ENCODE data around the gene TKTL1. TPM values are rescaled to one million over a fixed set of nuclear protein-coding genes. Genes with fewer than 3 reads are reported as not detected.

TKTL1 gene
- polyA plus RNA-seq, 1 donor from 2014 or later: 0.14 TPM

GRCh38 chrX:154366666-154367055 lies 71.1 kb downstream of the TKTL1 start:
- no peak overlapping the region for H3K9ac ChIP-seq (ENCODE audit: low read length)
- H3K4me3 ChIP-seq (ENCODE audit: low read length): no peak overlapping the region
- H3K36me3 ChIP-seq (ENCODE audit: insufficient read depth, low read length): no peaks in the 10 kb centered on the region
- no peaks in the 10 kb centered on the region for H3K9me2 ChIP-seq (ENCODE audit: insufficient read depth, low read length)
- H2AFZ ChIP-seq (ENCODE audit: low read depth, low read length): no peak overlapping the region
- no peak for TF ChIP-seq POLR2AphosphoS5 (IDR thresholded peaks at IDR 0.05)
- TF ChIP-seq REST (IDR thresholded peaks at IDR 0.05; ENCODE audit: borderline replicate concordance): no peak
- TF ChIP-seq TAF1 (IDR thresholded peaks at IDR 0.05; ENCODE audit: low read depth): no peak
- TF ChIP-seq RAD21 (conservative IDR thresholded peaks at IDR 0.05): no peak
- TF ChIP-seq SMC3 (conservative IDR thresholded peaks at IDR 0.05; ENCODE audit: poor library complexity): no peak
- TF ChIP-seq MXI1 (conservative IDR thresholded peaks at IDR 0.05; ENCODE audit: poor library complexity, severe bottlenecking): no peak
- TF ChIP-seq EZH2 (IDR thresholded peaks at IDR 0.05; ENCODE audit: borderline replicate concordance, insufficient read depth, low read length, poor library complexity, severe bottlenecking): no peak
- TF ChIP-seq CTCF (IDR thresholded peaks at IDR 0.05; ENCODE audit: poor library complexity, severe bottlenecking): no peak
- no peak for TF ChIP-seq EP300 (conservative IDR thresholded peaks at IDR 0.05; ENCODE audit: poor library complexity, severe bottlenecking)
- no peak overlapping the region for H3K4me2 ChIP-seq (ENCODE audit: low read length)
- no peaks in the 10 kb centered on the region for H4K20me1 ChIP-seq (ENCODE audit: insufficient read depth)
- H3K79me2 ChIP-seq (replicated peaks; ENCODE audit: insufficient read depth, low read length): peaks cover 26% of the 10 kb centered on the region
- H3K27ac ChIP-seq (ENCODE audit: low read length): no peak overlapping the region
- H3F3A ChIP-seq (ENCODE audit: insufficient read depth, low read length, poor library complexity, severe bottlenecking): no peaks in the 10 kb centered on the region
- no peaks in the 10 kb centered on the region for H3K27me3 ChIP-seq (ENCODE audit: insufficient read depth, low read depth, low read length)
- H3K9me3 ChIP-seq (ENCODE audit: low read length): no peaks in the 10 kb centered on the region

DNA sequence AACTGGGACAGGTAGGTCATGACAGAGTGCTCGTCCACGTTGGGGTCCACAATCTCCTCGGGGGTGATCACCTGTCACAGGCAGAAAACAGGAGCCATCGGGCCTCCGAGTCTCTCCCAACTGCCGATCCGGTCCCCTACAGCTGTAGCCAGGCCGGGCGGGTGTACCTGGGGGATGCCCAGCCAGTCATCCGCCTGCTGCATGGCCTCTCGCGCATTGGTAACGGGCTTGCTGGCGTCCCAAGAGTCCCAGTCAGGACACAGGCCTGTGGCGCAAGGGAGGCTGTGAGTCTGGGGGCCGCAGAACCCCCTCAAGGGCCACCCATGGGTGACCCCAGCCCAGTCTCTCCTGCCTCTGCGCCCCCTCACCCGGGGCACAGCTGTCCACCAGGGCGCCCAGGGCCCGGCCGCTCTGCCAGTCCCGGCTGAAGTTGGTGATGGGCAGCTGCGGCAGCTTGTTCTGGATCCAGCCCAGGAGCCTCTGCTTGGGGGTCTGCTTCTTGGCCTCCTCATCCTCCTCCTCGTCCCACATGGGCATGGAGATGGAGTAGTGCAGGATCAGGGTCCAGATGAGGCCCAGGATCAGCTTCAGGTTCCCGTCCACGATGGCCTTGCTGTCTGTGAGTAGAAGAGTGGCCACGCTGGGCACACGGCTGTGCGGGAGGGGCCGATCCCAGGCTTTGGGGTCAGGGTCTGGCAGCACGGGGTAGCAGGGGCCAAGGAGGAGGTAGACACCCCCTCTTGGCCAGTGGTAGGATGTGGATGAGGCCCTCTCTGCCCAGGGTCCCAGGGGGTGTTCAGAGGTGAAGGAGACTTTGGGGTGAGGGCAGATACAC lies 72.1 kb downstream of the TKTL1 start:
- Histone ChIP-seq H3K79me2 (replicated peaks; ENCODE audit: insufficient read depth, low read length) (peaks cover 26% of the 10 kb centered on the region), H3K9me2 (ENCODE audit: insufficient read depth, low read length) (no peaks in the 10 kb centered on the region), H3K27ac (ENCODE audit: low read length) (no peak overlapping the region), H3K4me2 (ENCODE audit: low read length) (no peak overlapping the region), H3K27me3 (ENCODE audit: insufficient read depth, low read depth, low read length) (no peaks in the 10 kb centered on the region), H3F3A (ENCODE audit: insufficient read depth, low read length, poor library complexity, severe bottlenecking) (no peaks in the 10 kb centered on the region), H3K4me3 (ENCODE audit: low read length) (peak overlapping the region; percentile 84), H4K20me1 (ENCODE audit: insufficient read depth) (no peaks in the 10 kb centered on the region), H3K9ac (ENCODE audit: low read length) (peak overlapping the region; percentile 89), H3K36me3 (ENCODE audit: insufficient read depth, low read length) (no peaks in the 10 kb centered on the region), H2AFZ (ENCODE audit: low read depth, low read length) (no peak overlapping the region), H3K9me3 (ENCODE audit: low read length) (no peaks in the 10 kb centered on the region)
- TF ChIP-seq SMC3 (conservative IDR thresholded peaks at IDR 0.05; ENCODE audit: poor library complexity): no peak
- TF ChIP-seq POLR2AphosphoS5 (IDR thresholded peaks at IDR 0.05): no peak
- TF ChIP-seq REST (IDR thresholded peaks at IDR 0.05; ENCODE audit: borderline replicate concordance): no peak
- no peak for TF ChIP-seq RAD21 (conservative IDR thresholded peaks at IDR 0.05)
- no peak for TF ChIP-seq CTCF (IDR thresholded peaks at IDR 0.05; ENCODE audit: poor library complexity, severe bottlenecking)
- TF ChIP-seq EP300 (conservative IDR thresholded peaks at IDR 0.05; ENCODE audit: poor library complexity, severe bottlenecking): no peak
- TF ChIP-seq TAF1 (IDR thresholded peaks at IDR 0.05; ENCODE audit: low read depth): no peak
- no peak for TF ChIP-seq EZH2 (IDR thresholded peaks at IDR 0.05; ENCODE audit: borderline replicate concordance, insufficient read depth, low read length, poor library complexity, severe bottlenecking)

Measured in neural cell (in vitro differentiated cells).